HFF-Myc (cell line): ENCODE measurements around the gene EFCAB11.

ENCODE experiments used
- DNase-seq: peaks from one replicate; pipeline ENCODE4 v3.0.0-alpha.2; 2011; ENCODE audit warnings: low read depth; ENCODE audit errors: extremely low read depth
- H3K4me3 ChIP-seq: replicated peaks from 2 replicates; pipeline ENCODE4 v1.5.1; 2011; ENCODE audit warnings: low read depth, mild to moderate bottlenecking, control low read depth, low read length
- TF ChIP-seq, protein P1 (sequence below): IDR thresholded peaks from 2 replicates; pipeline ENCODE4 v1.5.1; 2012; ENCODE audit warnings: mild to moderate bottlenecking, low read depth, low read length, control low read depth; ENCODE audit errors: missing control alignments

The EFCAB11 gene

DNA sequence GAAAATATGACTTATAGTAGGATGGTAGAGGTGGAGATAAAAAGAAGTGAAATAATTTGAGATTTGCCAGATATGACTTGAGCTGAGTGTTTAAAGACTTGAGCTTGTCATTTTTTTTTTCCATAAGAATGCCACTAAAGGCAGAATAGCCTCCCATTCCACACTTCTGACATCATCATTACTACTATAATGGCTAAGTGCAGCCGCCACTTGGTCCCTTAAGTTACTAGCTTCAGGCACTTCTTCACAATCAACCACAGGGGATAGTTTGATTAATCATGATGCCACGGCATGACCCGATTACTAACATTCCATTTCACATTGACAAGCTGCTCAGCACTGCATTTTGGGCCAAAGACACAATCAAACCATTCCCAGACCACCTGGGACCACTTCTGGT is 127.9 kb downstream of the EFCAB11 start:
- no peak for DNase-seq
- no peak overlapping the region for H3K4me3 ChIP-seq
- TF ChIP-seq, protein P1, sequence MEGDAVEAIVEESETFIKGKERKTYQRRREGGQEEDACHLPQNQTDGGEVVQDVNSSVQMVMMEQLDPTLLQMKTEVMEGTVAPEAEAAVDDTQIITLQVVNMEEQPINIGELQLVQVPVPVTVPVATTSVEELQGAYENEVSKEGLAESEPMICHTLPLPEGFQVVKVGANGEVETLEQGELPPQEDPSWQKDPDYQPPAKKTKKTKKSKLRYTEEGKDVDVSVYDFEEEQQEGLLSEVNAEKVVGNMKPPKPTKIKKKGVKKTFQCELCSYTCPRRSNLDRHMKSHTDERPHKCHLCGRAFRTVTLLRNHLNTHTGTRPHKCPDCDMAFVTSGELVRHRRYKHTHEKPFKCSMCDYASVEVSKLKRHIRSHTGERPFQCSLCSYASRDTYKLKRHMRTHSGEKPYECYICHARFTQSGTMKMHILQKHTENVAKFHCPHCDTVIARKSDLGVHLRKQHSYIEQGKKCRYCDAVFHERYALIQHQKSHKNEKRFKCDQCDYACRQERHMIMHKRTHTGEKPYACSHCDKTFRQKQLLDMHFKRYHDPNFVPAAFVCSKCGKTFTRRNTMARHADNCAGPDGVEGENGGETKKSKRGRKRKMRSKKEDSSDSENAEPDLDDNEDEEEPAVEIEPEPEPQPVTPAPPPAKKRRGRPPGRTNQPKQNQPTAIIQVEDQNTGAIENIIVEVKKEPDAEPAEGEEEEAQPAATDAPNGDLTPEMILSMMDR = no peak

DNA sequence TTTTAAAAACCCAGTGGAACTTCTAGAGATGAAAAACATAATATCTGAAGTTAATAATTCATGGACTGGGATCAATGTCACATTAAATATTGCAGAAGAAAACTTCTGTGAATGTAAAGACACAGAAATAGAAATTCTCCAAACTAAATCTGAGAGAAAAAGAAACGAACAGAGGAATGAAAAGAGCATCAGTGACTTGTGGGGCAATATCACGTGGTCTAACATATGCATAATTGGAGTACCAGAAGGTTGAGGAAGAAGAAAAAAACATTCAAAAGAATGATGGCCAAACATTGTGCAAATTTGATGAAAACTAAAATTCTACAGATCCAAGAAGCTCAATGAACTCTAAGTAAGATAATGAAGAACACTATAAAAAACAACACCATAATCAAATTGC is 130.8 kb downstream of the EFCAB11 start:
- TF ChIP-seq, protein P1 = no peak
- no peak for DNase-seq
- H3K4me3 ChIP-seq = no peak overlapping the region

DNA sequence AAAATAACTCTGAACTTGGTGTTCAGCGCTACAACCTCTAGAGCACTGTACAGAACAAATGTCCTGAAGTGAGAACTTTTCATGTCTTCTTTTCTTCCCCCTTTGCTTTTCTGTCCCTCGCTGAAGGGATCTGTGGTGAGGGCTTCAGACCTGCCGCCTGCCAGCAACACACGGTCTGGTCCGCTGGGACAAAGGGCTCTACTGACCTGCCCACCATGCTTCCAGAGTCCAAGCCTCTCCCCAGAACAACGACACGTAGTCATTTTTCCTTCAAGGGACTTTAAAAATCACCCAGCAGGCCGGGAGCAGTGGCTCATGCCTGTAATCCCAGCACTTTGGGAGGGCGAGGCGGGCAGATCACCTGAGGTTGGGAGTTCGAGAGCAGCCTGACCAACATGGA is 140.4 kb downstream of the EFCAB11 start:
- TF ChIP-seq, protein P1 = no peak
- no peak overlapping the region for H3K4me3 ChIP-seq
- no peak for DNase-seq

DNA sequence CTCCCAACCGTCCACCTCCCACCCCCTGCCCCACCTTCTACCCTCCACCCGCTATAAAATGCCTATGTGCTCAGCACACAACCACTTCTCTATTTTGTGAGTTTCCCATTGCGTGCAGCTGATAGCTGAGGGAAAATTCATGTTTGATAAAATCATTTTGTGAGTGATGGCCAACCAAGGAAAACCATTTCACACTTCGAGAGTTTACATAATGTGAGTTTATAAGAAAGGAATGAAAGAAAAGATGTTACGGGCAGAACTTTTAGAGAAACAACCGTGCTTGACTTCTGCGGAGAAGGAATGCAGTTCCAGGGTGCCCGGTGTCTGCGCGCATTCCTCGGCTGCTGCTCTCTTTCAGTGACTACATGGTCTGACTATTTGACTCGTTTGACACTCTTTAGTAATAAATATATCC is 140.9 kb downstream of the EFCAB11 start:
- no peak overlapping the region for H3K4me3 ChIP-seq
- no peak for DNase-seq
- TF ChIP-seq, protein P1 = no peak

DNA sequence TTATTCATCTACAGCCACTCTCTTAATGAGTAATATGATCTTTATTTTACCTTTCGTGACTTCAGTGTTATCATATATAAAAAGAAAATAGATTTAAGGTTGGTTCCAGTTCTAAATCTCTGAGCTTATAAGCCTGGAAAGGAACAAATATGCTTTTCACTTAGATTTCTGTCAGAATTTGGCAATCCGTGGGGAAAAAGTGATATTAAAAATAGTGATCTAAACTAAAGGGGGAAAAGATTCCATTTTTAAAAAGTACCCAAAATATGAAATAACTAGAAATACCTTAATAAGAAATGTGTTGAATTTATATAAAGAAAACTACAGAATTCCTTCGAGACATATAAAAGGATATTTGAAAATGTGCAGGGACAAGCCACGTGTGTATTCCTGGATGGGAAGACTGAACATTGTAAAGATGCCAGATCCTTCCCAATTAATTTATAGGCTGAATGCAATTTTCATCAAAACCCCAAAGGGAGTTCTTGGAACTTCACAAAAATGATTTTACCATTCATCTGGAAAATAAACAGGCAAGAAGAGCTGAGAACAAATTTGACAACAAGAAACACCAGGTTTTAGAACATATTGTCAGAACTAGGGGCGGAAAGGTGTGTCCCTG is 142.5 kb downstream of the EFCAB11 start:
- TF ChIP-seq, protein P1 = no peak
- no peak for DNase-seq
- H3K4me3 ChIP-seq = no peak overlapping the region

DNA sequence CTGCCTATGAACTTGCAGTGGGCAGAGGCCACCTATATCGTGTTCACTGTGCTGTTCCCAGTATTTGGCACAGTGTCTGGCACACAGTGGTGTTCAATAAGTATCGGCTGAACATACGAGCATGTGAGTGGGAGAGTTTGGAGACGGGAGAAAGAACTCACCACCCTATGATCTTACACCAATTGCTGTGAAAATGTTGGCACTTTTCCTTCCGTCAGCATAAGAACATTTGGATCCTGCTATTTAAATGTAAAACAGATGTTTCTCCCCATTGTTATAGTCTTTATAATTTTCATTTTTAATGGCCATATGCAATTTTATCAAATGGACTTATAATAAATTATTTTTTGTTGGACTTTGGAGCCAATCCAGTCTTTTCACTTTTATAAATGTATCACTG is 144.4 kb downstream of the EFCAB11 start:
- TF ChIP-seq, protein P1 = no peak
- no peak for DNase-seq
- H3K4me3 ChIP-seq = no peak overlapping the region

DNA sequence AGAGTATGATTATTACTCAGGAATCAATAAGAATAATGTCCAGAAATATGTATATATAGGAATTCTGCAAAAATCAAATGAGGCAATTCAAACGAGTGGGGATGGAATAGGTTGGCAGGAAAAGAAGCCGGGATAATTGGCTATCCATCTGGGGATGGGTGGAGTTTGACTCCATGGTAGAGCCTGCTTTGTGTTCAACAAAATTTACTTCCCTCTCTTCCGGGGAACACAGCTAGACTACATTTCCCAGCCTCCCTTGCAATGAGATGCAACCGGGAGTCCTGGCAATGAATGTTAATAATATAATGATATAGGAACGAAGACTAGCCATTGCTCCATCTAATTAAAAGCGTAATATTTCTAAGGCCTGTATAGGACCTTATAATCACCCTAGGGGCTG is 146.6 kb downstream of the EFCAB11 start:
- TF ChIP-seq, protein P1 = no peak
- H3K4me3 ChIP-seq = no peak overlapping the region
- DNase-seq = no peak
